DOHH2 (cell line): ENCODE data around the gene ACOT9.

Experiments
- H3F3A ChIP-seq: fragments of 200-600 bp; sonication (generic), shearing (Covaris generic); 2 replicates; pipeline ENCODE4 v1.6.0; 2016; ENCODE audit warnings: antibody characterized with exemption, mild to moderate bottlenecking; ENCODE audit not compliant: control insufficient read depth, insufficient read depth
- H3K27ac ChIP-seq: fragments of 200-600 bp; sonication (generic); 2 replicates; pipeline ENCODE4 v1.5.1; 2014; ENCODE audit warnings: low read depth, mild to moderate bottlenecking, low read length, moderate library complexity
- H3K27me3 ChIP-seq: fragments of 200-600 bp; sonication (generic); 2 replicates; pipeline ENCODE4 v1.6.1; 2014; ENCODE audit warnings: mild to moderate bottlenecking, low read length, mixed read lengths; ENCODE audit not compliant: control insufficient read depth
- H3K36me3 ChIP-seq: fragments of 200-600 bp; sonication (generic); 2 replicates; pipeline ENCODE4 v1.6.1; 2014; ENCODE audit warnings: mild to moderate bottlenecking, low read length, moderate library complexity, mixed read lengths; ENCODE audit not compliant: control insufficient read depth
- H3K4me1 ChIP-seq: fragments of 200-600 bp; sonication (generic); 2 replicates; pipeline ENCODE4 v1.6.1; 2014; ENCODE audit warnings: mild to moderate bottlenecking, low read length, mixed read lengths; ENCODE audit not compliant: control insufficient read depth
- H3K4me2 ChIP-seq: fragments of 200-600 bp; sonication (generic); 2 replicates; pipeline ENCODE4 v1.6.0; 2014; ENCODE audit warnings: mild to moderate bottlenecking, low read length, moderate library complexity
- H3K4me3 ChIP-seq: fragments of 200-600 bp; sonication (generic); 2 replicates; pipeline ENCODE4 v1.5.1; 2014; ENCODE audit warnings: mild to moderate bottlenecking, low read length, mixed read lengths
- H3K79me2 ChIP-seq: fragments of 200-600 bp; sonication (generic); 2 replicates; pipeline ENCODE4 v1.6.1; 2014; ENCODE audit warnings: mild to moderate bottlenecking, low read length, mixed read lengths; ENCODE audit not compliant: control insufficient read depth
- H3K9me2 ChIP-seq: fragments of 200-600 bp; sonication (generic); replicated peaks from 2 replicates; pipeline ENCODE4 v1.6.1; 2014; ENCODE audit warnings: mild to moderate bottlenecking, low read length, mixed read lengths; ENCODE audit not compliant: control insufficient read depth
- H3K9me3 ChIP-seq: fragments of 200-600 bp; sonication (generic); 2 replicates; pipeline ENCODE4 v1.6.1; 2014; ENCODE audit warnings: antibody characterized with exemption, low read length, mixed read lengths; ENCODE audit not compliant: control insufficient read depth, insufficient read depth
- H4K20me1 ChIP-seq: fragments of 200-600 bp; sonication (generic); 2 replicates; pipeline ENCODE4 v1.6.0; 2014; ENCODE audit warnings: low read depth, mild to moderate bottlenecking, antibody characterized with exemption, low read length, moderate library complexity; ENCODE audit not compliant: control insufficient read depth, insufficient read depth
- CTCF ChIP-seq: fragments of 200-600 bp; sonication (generic); IDR thresholded peaks from one replicate; pipeline ENCODE4 v1.5.1; 2014; ENCODE audit warnings: antibody characterized with exemption, mild to moderate bottlenecking, low read depth, low read length; ENCODE audit not compliant: poor library complexity, severe bottlenecking
- EZH2phosphoT487 ChIP-seq: fragments of 200-600 bp; sonication (generic); IDR thresholded peaks from 2 replicates; pipeline ENCODE4 v1.6.1; 2017; ENCODE audit warnings: borderline replicate concordance, mild to moderate bottlenecking, antibody characterized with exemption, low read length, moderate library complexity, mixed read lengths

The ACOT9 gene

GRCh38 chrX:23788946-23789345, 45.9 kb upstream of the ACOT9 start:
- Histone ChIP-seq H3K27ac (no peak overlapping the region), H3K79me2 (peaks cover 14% of the 10 kb centered on the region), H4K20me1 (peaks cover 7% of the 10 kb centered on the region), H3K4me3 (no peak overlapping the region), H3K36me3 (peaks cover 23% of the 10 kb centered on the region), H3K9me2 (no peaks in the 10 kb centered on the region), H3F3A (peaks cover 17% of the 10 kb centered on the region), H3K27me3 (no peaks in the 10 kb centered on the region), H3K4me2 (no peak overlapping the region), H3K9me3 (no peaks in the 10 kb centered on the region), H3K4me1 (peaks cover 16% of the 10 kb centered on the region)
- TF ChIP-seq CTCF = no peak
- no peak for TF ChIP-seq EZH2phosphoT487

GRCh38 chrX:23788521-23788920, 45.4 kb upstream of the ACOT9 start:
- TF ChIP-seq CTCF = no peak
- TF ChIP-seq EZH2phosphoT487 = no peak
- Histone ChIP-seq H3K79me2 (peaks cover 18% of the 10 kb centered on the region), H3K9me2 (no peaks in the 10 kb centered on the region), H3K27ac (no peak overlapping the region), H3K4me1 (peaks cover 16% of the 10 kb centered on the region), H3F3A (peaks cover 20% of the 10 kb centered on the region), H3K4me2 (no peak overlapping the region), H3K4me3 (no peak overlapping the region), H3K36me3 (peaks cover 27% of the 10 kb centered on the region), H3K9me3 (no peaks in the 10 kb centered on the region), H4K20me1 (peaks cover 7% of the 10 kb centered on the region), H3K27me3 (no peaks in the 10 kb centered on the region)

GRCh38 chrX:23787745-23788118, 44.7 kb upstream of the ACOT9 start:
- H4K20me1 ChIP-seq = peaks cover 7% of the 10 kb centered on the region
- no peak overlapping the region for H3K4me2 ChIP-seq
- H3K9me3 ChIP-seq = no peaks in the 10 kb centered on the region
- H3K36me3 ChIP-seq = peaks cover 28% of the 10 kb centered on the region
- no peaks in the 10 kb centered on the region for H3K9me2 ChIP-seq
- TF ChIP-seq CTCF (no peak), EZH2phosphoT487 (no peak)
- H3K4me1 ChIP-seq = peaks cover 16% of the 10 kb centered on the region
- H3K27me3 ChIP-seq = no peaks in the 10 kb centered on the region
- H3K27ac ChIP-seq = no peak overlapping the region
- peaks cover 20% of the 10 kb centered on the region for H3F3A ChIP-seq
- H3K4me3 ChIP-seq = no peak overlapping the region
- H3K79me2 ChIP-seq = peaks cover 23% of the 10 kb centered on the region
